ENCODE measurements around the gene PRSS35.
"Not testable (repeated sequence)": the region's sequence is repeated elsewhere in the genome, so short reads cannot be mapped to it uniquely, and the experiment has no call there.

PRSS35 gene

GRCh38 chr6:83511901-83512681, at the start of gene PRSS35:
TSS of gene PRSS35 (plus strand) at chr6:83512534. CDS start at chr6:83523442, 10,908 bp downstream.
- DNase-seq, result peak; percentile 45

DNA sequence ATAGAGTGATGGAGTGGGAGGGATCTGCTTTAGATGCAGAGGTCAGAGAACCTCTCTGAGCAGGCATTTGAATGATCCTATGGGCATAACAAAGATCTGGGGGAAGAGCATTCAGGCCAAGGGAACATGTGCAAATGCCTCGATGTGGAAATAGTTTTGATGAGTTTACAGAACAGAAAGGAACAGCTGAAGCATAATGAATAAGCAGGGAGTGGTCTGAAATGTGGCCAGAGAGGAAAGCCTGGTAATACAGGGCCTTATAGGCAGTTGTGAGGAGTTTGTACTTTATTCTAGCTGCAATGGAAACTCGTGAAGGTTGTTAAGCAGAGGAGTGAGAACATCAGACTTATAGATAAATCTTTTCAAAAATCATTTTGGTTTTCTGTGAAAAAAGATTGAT, 48.4 kb upstream of the PRSS35 start:
- no peak for DNase-seq

- no peak for DNase-seq
These were observed 47.8 kb upstream of the PRSS35 start for GRCh38 chr6:83464381-83465140.

DNA sequence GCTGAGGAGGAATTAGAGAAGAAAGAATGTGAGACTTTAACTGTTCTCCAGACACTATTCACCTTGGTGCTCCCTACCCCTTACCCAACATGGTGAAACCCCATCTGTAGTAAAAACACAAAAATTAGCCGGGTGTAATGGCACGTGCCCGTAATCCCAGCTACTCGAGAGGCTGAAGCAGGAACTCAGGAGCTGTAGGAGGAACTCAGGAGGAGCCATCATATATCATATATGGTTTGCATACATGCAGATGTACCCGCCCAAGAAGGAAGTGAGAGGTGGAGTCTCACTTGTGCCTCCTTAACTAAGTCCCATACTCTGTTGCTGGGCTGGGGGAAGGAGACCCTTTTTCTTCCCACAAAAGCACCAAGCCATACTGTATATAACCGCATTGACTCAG, 46.0 kb upstream of the PRSS35 start:
- no peak for DNase-seq

DNA sequence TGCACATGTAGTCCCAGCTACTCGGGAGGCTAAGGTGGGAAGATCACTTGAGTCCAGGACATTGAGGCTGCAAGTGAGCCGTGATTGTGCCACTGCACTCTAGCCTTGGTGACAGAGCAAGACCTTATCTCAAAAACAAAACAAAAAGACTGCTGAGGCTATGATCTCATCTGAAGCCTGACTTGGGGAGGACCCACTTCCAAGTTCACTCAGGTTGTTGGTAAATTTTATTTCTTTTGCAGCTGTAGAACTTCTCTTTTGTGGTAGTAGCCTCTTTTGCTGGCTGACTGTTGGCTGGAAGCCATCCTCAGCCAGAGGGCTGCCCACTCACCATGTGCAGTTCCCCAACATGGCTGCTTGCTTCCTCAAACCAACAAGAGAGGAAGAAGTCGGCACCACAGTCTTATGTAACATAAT, 44.7 kb upstream of the PRSS35 start:
- DNase-seq, result no peak

DNA sequence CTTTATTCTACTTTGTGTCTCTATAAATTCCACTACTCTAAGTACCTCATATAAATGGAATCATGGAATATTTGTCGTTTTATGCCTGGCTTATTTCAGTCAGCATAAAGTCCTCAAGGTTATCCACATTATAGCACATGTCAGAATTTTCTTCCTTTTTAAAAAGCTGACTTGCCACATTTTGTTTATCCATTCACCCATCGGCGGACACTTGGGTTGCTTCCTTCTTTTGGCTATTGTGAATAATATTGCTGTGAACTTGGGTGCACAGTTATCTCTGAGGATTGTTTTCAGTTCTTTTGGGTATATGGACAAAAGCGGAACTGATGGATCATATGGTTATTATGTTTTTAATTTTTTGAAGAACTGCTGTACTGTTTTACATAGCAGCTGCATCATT, 42.3 kb upstream of the PRSS35 start:
- DNase-seq, result no peak

GRCh38 chr6:83470587-83470986, 41.7 kb upstream of the PRSS35 start:
- DNase-seq, result no peak

DNA sequence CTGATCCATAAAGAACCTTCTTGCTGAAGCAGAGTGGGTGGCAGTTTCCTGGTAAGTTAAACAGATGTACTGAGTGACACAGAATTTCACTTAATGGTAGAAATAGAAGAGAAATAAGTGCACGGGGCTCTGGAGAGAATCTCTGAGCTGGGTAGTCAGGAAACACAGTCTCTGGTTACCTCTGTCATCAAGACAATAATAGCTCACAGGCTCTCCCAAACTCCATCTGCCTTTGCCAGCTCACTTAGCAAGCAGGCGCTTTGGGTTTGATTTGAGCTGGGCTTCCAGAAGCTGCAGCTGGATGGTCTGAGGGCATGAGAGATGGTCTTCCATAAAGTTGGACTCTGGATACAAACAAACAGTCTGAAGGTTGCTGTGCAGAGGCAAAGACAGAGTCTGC, 39.6 kb upstream of the PRSS35 start:
- no peak for DNase-seq

- peak; percentile 89 for DNase-seq
These were observed 38.0 kb upstream of the PRSS35 start for GRCh38 chr6:83474309-83474708.

DNA sequence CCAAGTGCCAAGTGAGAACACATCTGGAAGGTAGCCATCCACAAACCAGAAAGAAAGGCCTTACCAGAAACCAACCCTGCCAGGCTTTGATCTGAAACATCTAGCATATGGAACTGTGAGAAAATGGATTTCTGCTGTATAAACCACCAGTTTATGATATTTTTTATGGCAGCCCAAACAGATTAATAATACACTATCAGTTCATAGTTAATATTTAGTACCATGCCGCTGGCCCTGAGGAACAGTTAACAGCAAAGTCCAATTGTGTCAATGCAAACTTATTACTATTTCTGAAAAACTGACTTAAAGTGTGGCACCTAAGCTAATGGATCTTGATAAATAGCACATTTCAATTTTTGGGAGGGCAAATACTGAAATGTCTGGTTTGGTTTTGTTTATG, 35.4 kb upstream of the PRSS35 start:
- DNase-seq, result no peak

- no peak for DNase-seq
These were observed 32.9 kb upstream of the PRSS35 start for GRCh38 chr6:83479389-83479788.

- DNase-seq, result no peak
These were observed 31.9 kb upstream of the PRSS35 start for GRCh38 chr6:83480470-83480869.

DNA sequence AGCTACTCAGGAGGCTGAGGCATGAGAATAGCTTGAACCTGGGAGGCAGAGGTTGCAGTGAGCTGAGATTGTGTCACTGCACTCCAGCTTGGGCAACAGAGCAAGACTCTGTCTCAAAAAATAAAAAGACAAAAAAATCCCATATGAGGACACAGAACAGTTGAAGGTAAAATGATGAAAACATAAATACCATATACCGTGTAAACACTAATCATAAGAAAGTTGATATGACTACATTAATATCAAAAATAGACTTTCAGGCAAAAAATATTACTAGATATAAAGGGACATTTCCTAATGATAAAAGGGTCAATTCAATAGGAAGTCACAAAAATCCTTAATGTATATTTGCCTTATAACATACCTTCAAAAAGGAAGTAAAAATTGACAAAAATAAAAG, 30.4 kb upstream of the PRSS35 start:
- DNase-seq, result not testable (repeated sequence)

- no peak for DNase-seq
These were observed 23.9 kb upstream of the PRSS35 start for GRCh38 chr6:83488448-83488847.

GRCh38 chr6:83488861-83489260, 23.5 kb upstream of the PRSS35 start:
- no peak for DNase-seq

GRCh38 chr6:83490217-83490807, 22.0 kb upstream of the PRSS35 start:
- DNase-seq, result no peak

DNA sequence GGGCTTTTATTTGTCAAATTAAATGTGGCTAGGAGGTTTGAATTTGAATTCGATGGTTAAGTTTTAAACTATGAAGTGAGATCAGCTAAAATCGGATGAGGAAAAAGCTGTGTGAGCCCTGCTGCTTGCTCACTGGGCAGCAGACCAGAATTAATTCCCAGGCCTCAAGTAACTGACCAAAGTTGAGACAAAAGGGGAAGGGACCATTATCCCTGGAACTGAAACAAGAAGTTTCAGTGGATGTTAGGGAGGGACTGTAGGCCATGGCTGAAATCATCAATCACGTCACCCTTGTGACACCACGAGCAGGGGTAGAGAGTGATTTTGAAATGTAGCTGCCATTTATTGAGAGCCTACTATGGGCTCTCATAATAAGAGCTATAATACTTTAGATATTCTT, 7.0 kb upstream of the PRSS35 start:
- no peak for DNase-seq

- DNase-seq, result no peak
These were observed 2.9 kb upstream of the PRSS35 start for GRCh38 chr6:83509441-83509840.

DNA sequence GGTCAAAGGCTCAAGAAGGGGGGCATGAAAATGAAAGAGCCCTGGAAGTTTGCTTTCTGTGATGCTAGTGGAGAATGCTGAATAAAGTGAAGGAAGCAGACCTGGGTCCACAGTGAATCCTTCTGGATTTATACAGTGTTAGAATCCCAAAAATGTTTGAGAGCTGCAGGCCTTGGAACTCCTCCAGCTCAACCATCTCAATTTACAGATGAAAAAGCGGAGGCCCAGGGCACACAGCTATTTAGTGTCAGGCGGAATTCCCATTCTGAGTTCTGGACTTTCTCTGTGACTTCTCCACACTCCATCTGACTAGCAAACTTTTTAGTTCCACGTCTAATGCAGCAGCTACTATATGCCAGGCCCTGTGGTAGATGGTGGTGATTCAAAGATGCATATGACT, 1.5 kb upstream of the PRSS35 start:
- no peak for DNase-seq

DNA sequence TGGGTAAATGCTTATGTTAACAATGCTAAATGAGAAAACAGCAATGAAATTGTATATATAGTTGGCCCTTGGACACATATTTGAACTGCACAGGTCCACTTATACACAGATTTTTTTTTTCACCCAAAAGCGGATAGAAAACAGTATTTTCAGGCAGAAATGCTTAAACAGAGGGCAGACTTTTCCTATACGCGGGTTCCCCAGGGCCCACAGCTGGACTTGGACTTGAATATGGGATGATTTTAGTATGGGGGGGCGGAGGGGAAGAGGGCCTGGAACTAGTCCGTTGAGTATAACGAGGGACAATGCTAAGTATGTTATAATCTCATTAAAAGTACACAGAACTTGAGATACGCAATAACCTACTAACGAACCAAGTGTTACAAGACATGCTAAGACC, 1.1 kb upstream of the PRSS35 start:
- DNase-seq, result no peak

DNA sequence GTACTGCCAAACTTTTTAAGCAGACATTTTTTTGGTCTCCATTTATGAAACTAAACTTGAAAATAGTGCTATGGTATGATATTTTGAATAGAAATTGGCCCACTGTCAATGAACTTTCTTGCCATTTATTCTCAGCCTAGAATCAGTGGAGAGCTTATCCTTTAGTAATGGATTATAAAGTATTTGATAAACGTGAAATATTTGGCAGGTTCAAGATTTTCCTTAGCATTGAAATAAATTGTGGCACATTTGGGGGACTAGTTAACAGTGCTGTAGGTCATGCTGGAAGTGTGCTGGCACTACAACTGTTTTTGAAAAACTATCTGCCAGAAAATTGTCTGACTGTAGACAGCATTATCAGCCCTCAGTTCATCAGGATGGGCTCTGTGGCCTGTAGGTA, 2.1 kb downstream of the PRSS35 start:
- no peak for DNase-seq

- DNase-seq, result peak; percentile 76
These were observed 2.6 kb downstream of the PRSS35 start for GRCh38 chr6:83514866-83515466.

DNA sequence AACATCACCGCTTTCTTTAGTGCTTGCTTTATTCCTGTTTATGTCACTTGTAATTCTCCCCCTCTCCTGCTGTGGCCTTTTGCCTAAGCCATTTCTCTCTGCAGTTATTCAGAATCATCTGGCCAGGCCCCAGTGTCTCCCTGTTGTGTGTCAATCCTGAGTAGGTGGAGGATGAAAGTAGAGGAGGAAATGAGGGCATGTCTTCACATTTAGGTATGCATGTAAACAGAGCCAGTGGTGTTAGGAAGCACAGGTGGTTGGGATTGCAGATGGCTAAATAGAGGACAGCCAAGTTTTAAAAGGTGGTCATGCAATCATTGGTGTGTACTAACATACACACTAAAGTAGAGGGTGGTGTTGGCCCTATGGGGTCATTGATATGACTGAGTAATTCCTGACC, 5.2 kb downstream of the PRSS35 start:
- DNase-seq, result no peak

Data from NCI-H774 (cell line).